IMR-90 (cell line): Measurements from ENCODE around the gene DYTN. TPM values are rescaled to one million over a fixed set of nuclear protein-coding genes. Genes with fewer than 3 reads are reported as not detected.

Source experiments
- ATAC-seq: fragments of 200-7000 bp; cut with Tn5 transposase; 2 replicates; pipeline ENCODE4 v1.9.1; 2020; ENCODE audit warnings: low read depth, mild to moderate bottlenecking, moderate library complexity
- BruUV-seq: library from RNA; stranded (reverse); fragments of 400-500 nt; replicated peaks from 2 replicates; lab custom pipeline; 2021; lab: Mats Ljungman, UMichigan
- CTCF ChIA-PET: fragments of 300-600 bp; formaldehyde crosslinking; extraction: SDS; loops from one replicate; lab custom pipeline; 2021; ENCODE audit warnings: antibody characterized with exemption; lab: Yijun Ruan, JAX
- POLR2A ChIA-PET: fragments of 300-600 bp; sonication (Branson Sonifier 250); formaldehyde crosslinking; loops from one replicate; lab custom pipeline; 2022; ENCODE audit warnings: antibody characterized with exemption; ENCODE audit not compliant: unreplicated experiment; lab: Charles Lee
- DNase-seq: peaks from one replicate; pipeline ENCODE4 v3.0.0; 2013
- H2AFZ ChIP-seq: replicated peaks from 2 replicates; pipeline ENCODE3; 2013; ENCODE audit warnings: low read length, mild to moderate bottlenecking; ENCODE audit not compliant: poor library complexity
- H2AK5ac ChIP-seq: 2 replicates; pipeline ENCODE4 v1.6.1; 2013; ENCODE audit warnings: low read depth, low read length, inconsistent platforms
- H2AK9ac ChIP-seq: replicated peaks from 2 replicates; pipeline ENCODE3; 2013; ENCODE audit warnings: mild to moderate bottlenecking, low read depth, low read length, moderate library complexity; ENCODE audit not compliant: poor library complexity
- H2BK120ac ChIP-seq: 2 replicates; pipeline ENCODE4 v1.6.1; 2013; ENCODE audit warnings: low read depth, low read length, inconsistent platforms
- H2BK15ac ChIP-seq: 3 replicates; pipeline ENCODE4 v1.6.1; 2013; ENCODE audit warnings: low read depth, low read length, inconsistent platforms
- H2BK20ac ChIP-seq: 2 replicates; pipeline ENCODE4 v1.6.1; 2013; ENCODE audit warnings: low read depth, mild to moderate bottlenecking, inconsistent platforms, low read length, moderate library complexity
- H2BK5ac ChIP-seq: 2 replicates; pipeline ENCODE4 v1.6.1; 2013; ENCODE audit warnings: mild to moderate bottlenecking, low read depth, low read length, inconsistent platforms; ENCODE audit not compliant: poor library complexity, severe bottlenecking
- H3K14ac ChIP-seq: replicated peaks from 2 replicates; pipeline ENCODE4 v1.6.1; 2013; ENCODE audit warnings: low read depth, low read length, inconsistent platforms
- H3K18ac ChIP-seq: 2 replicates; pipeline ENCODE4 v1.6.1; 2013; ENCODE audit warnings: low read depth, low read length, control low read depth
- H3K23ac ChIP-seq: 2 replicates; pipeline ENCODE4 v1.6.1; 2013; ENCODE audit warnings: low read depth, low read length, inconsistent platforms
- H3K27ac ChIP-seq: 2 replicates; pipeline ENCODE4 v1.5.1; 2013; ENCODE audit warnings: mild to moderate bottlenecking, control low read depth, low read length; ENCODE audit not compliant: insufficient read depth
- H3K27me3 ChIP-seq: 2 replicates; pipeline ENCODE4 v1.6.1; 2013; ENCODE audit warnings: low read length; ENCODE audit not compliant: control insufficient read depth, insufficient read depth
- H3K36me3 ChIP-seq: 2 replicates; pipeline ENCODE4 v1.6.1; 2013; ENCODE audit warnings: low read length, mixed read lengths; ENCODE audit not compliant: control insufficient read depth, insufficient read depth
- H3K4ac ChIP-seq: 2 replicates; pipeline ENCODE4 v1.6.1; 2013; ENCODE audit warnings: low read depth, low read length, inconsistent platforms
- H3K4me1 ChIP-seq: 2 replicates; pipeline ENCODE4 v1.6.1; 2013; ENCODE audit warnings: low read length, mixed read lengths; ENCODE audit not compliant: control insufficient read depth, insufficient read depth
- H3K4me2 ChIP-seq: 2 replicates; pipeline ENCODE4 v1.6.1; 2013; ENCODE audit warnings: low read depth, mild to moderate bottlenecking, control low read depth, low read length, moderate library complexity
- H3K4me3 ChIP-seq: 2 replicates; pipeline ENCODE4 v1.5.1; 2013; ENCODE audit warnings: low read depth, mild to moderate bottlenecking, control low read depth, low read length, moderate library complexity; ENCODE audit not compliant: insufficient read depth
- H3K56ac ChIP-seq: 2 replicates; pipeline ENCODE4 v1.6.1; 2013; ENCODE audit warnings: low read length, inconsistent platforms; ENCODE audit not compliant: insufficient read depth; ENCODE audit errors: extremely low read depth
- H3K79me1 ChIP-seq, 2 experiments: 2 replicates each; pipeline ENCODE4 v1.6.1; 2013; ENCODE audit warnings: low read length in 2 of 2, inconsistent platforms in 1 of 2, low read depth in 1 of 2
- H3K9ac ChIP-seq: 2 replicates; pipeline ENCODE4 v1.6.1; 2013; ENCODE audit warnings: low read depth, low read length, control low read depth
- H3K9me1 ChIP-seq: 2 replicates; pipeline ENCODE4 v1.6.1; 2013; ENCODE audit warnings: low read length, inconsistent platforms; ENCODE audit not compliant: insufficient read depth
- H3K9me3 ChIP-seq: 2 replicates; pipeline ENCODE4 v1.6.1; 2013; ENCODE audit warnings: low read length; ENCODE audit not compliant: control insufficient read depth, insufficient read depth
- H4K20me1 ChIP-seq: 2 replicates; pipeline ENCODE4 v1.6.1; 2013; ENCODE audit warnings: low read length, inconsistent platforms; ENCODE audit not compliant: insufficient read depth
- H4K5ac ChIP-seq: 2 replicates; pipeline ENCODE4 v1.6.1; 2013; ENCODE audit warnings: mild to moderate bottlenecking, low read depth, low read length, control low read depth
- H4K8ac ChIP-seq, 2 experiments: 2 replicates each; pipeline ENCODE4 v1.6.1; 2013; ENCODE audit warnings: low read depth in 2 of 2, low read length in 2 of 2, control low read depth in 1 of 2, inconsistent platforms in 1 of 2
- H4K91ac ChIP-seq: 2 replicates; pipeline ENCODE4 v1.6.1; 2013; ENCODE audit warnings: low read depth, low read length, inconsistent platforms; ENCODE audit not compliant: insufficient read depth
- BHLHE40 ChIP-seq: fragments of 150-350 bp; IDR thresholded peaks from 2 replicates; pipeline ENCODE4 v1.6.1; 2016; ENCODE audit warnings: mild to moderate bottlenecking, low read depth, low read length
- NFE2L2 ChIP-seq: fragments of 150-350 bp; IDR thresholded peaks from 2 replicates; pipeline ENCODE4 v1.6.1; 2016; ENCODE audit warnings: low read depth, mild to moderate bottlenecking, low read length
- POLR2A ChIP-seq: IDR thresholded peaks from 2 replicates; pipeline ENCODE4 v1.6.1; 2012; ENCODE audit warnings: mild to moderate bottlenecking, low read depth, low read length
- RAD21 ChIP-seq: IDR thresholded peaks from 2 replicates; pipeline ENCODE4 v1.6.1; 2012; ENCODE audit warnings: low read length, improper control_type of control experiment
- WGBS, 2 experiments: methylation state at CpG; one replicate each; pipeline versions ENCODE4 v1.1.5 to v1.1.7; 2013; ENCODE audit warnings: missing lambda C conversion rate in 2 of 2; ENCODE audit not compliant: insufficient read length in 1 of 2; ENCODE audit errors: extremely low coverage in 2 of 2; 5-methylcytosine and 5-hydroxymethylcytosine counted together
- dilution Hi-C: fragments of 300-500 bp; cut with HindIII; formaldehyde crosslinking; loops from one replicate; pipeline ENCODE4 v1.14.3; 2018; ENCODE audit warnings: low sequenced_read_pairs; ENCODE audit not compliant: unreplicated experiment
- in situ Hi-C: fragments of 300-500 bp; cut with MboI; formaldehyde crosslinking; loops from 3 replicates; pipeline ENCODE4 v1.14.3; 2019; ENCODE audit warnings: low sequenced_read_pairs, inconsistent platforms, mixed read lengths
- intact Hi-C: fragments of 100-400 bp; cut with micrococcal nuclease; formaldehyde crosslinking; loops from 2 replicates; pipeline ENCODE4 v1.10.0; 2022
- polyA plus RNA-seq, 3 experiments: library from polyadenylated mRNA; depleted of rRNA; stranded (reverse); fragments of >200 nt; gene quantifications; 2 replicates each; pipeline ENCODE4 v1.2.3, GENCODE V29; 2012; ENCODE audit warnings: low replicate concordance in 1 of 3
- total RNA-seq: library from RNA; depleted of rRNA; stranded (reverse); fragments of >200 nt; gene quantifications from 2 replicates; pipeline ENCODE4 v1.2.3, GENCODE V29; 2012
- TF ChIP-seq, protein P1 (sequence below): fragments of 150-350 bp; IDR thresholded peaks from 2 replicates; pipeline ENCODE4 v1.6.1; 2017; ENCODE audit warnings: mild to moderate bottlenecking, antibody characterized with exemption, low read length, low read depth
- TF ChIP-seq, protein P2 (sequence below): fragments of 150-350 bp; IDR thresholded peaks from 2 replicates; pipeline ENCODE4 v1.6.1; 2016; ENCODE audit warnings: low read depth, mild to moderate bottlenecking, low read length, moderate library complexity, borderline replicate concordance
- TF ChIP-seq, protein P3 (sequence below): conservative IDR thresholded peaks from 2 replicates; pipeline ENCODE4 v1.5.1; 2012; ENCODE audit warnings: mild to moderate bottlenecking, low read depth, low read length, improper control_type of control experiment

Gene DYTN
- total and polyA plus RNA-seq, 2 of the 4 experiments (the other 2 are of a cell fraction): not detected

DNA sequence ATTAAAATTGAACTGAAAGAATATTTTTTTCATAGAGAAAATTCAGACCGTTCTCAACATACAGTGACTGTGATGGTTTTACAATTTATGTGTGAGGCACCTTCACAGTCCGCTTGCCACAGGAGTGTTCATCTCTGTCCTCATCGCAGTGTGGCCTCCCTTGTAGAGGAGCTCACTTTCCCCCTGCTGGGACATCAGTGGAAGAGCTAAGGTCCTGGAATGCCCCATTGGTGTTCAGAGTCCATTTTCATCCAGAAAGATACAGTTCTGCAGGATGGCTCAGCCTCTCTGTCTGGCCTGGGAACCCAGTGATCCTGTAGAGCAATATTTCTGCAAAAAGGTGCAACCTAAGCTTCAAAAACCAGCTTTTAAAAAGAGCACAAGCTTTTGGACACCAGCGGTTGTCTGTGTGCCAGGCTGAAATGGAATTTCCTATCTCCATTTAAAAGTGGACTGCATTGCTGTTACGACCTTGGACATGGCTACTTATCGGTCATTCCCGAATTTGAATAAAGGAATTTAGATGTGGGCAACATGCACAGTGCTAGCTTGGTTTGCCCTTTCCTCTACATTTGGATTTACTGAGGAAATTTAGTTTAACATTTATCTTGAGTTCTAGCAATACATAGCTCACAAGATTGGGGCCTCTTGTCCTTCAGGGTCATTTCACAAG lies 102.6 kb downstream of the DYTN start:
- Histone ChIP-seq H3K4ac (no peak overlapping the region), H4K20me1 (no peaks in the 10 kb centered on the region), H2BK15ac (no peak overlapping the region), H4K5ac (no peak overlapping the region), H4K8ac (no peak overlapping the region), H3K27ac (no peak overlapping the region), H3K4me1 (peaks cover 4% of the 10 kb centered on the region; the same call in 1 of the 2 replicates), H3K9ac (no peak overlapping the region), H4K91ac (no peak overlapping the region), H3K14ac (no peak overlapping the region), H2BK20ac (no peak overlapping the region), H2BK5ac (no peak overlapping the region), H2AK9ac (no peak overlapping the region), H3K56ac (no peak overlapping the region), H3K27me3 (no peaks in the 10 kb centered on the region), H3K9me1 (no peaks in the 10 kb centered on the region; the same call in 1 of the 2 replicates), H2AFZ (no peak overlapping the region), H3K23ac (no peak overlapping the region), H3K79me1 (no peaks in the 10 kb centered on the region), H3K4me3 (no peak overlapping the region), H3K9me3 (no peaks in the 10 kb centered on the region), H2AK5ac (no peak overlapping the region), H3K36me3 (no peaks in the 10 kb centered on the region), H3K18ac (no peak overlapping the region), H3K4me2 (no peak overlapping the region), H2BK120ac (no peak overlapping the region)
- BruUV-seq: no TSS peak
- CTCF ChIA-PET: no interaction called here
- 80% methylated on average over 1 of the region's 7 CpGs; no CpG with 5 or more reads in 1 of the 2 experiments for whole genome bisulfite sequencing, 2 experiments
- ATAC-seq: no peak
- intact Hi-C loops (no loop called here), in situ Hi-C loops (no loop called here), dilution Hi-C loops (no loop called here)
- TF ChIP-seq, protein P1, sequence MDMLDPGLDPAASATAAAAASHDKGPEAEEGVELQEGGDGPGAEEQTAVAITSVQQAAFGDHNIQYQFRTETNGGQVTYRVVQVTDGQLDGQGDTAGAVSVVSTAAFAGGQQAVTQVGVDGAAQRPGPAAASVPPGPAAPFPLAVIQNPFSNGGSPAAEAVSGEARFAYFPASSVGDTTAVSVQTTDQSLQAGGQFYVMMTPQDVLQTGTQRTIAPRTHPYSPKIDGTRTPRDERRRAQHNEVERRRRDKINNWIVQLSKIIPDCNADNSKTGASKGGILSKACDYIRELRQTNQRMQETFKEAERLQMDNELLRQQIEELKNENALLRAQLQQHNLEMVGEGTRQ: no peak
- TF ChIP-seq RAD21 (no peak), BHLHE40 (no peak), POLR2A (no peak), NFE2L2 (no peak)
- TF ChIP-seq, protein P2, sequence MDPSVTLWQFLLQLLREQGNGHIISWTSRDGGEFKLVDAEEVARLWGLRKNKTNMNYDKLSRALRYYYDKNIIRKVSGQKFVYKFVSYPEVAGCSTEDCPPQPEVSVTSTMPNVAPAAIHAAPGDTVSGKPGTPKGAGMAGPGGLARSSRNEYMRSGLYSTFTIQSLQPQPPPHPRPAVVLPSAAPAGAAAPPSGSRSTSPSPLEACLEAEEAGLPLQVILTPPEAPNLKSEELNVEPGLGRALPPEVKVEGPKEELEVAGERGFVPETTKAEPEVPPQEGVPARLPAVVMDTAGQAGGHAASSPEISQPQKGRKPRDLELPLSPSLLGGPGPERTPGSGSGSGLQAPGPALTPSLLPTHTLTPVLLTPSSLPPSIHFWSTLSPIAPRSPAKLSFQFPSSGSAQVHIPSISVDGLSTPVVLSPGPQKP: no peak
- TF ChIP-seq, protein P3, sequence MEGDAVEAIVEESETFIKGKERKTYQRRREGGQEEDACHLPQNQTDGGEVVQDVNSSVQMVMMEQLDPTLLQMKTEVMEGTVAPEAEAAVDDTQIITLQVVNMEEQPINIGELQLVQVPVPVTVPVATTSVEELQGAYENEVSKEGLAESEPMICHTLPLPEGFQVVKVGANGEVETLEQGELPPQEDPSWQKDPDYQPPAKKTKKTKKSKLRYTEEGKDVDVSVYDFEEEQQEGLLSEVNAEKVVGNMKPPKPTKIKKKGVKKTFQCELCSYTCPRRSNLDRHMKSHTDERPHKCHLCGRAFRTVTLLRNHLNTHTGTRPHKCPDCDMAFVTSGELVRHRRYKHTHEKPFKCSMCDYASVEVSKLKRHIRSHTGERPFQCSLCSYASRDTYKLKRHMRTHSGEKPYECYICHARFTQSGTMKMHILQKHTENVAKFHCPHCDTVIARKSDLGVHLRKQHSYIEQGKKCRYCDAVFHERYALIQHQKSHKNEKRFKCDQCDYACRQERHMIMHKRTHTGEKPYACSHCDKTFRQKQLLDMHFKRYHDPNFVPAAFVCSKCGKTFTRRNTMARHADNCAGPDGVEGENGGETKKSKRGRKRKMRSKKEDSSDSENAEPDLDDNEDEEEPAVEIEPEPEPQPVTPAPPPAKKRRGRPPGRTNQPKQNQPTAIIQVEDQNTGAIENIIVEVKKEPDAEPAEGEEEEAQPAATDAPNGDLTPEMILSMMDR: no peak
- DNase-seq: no peak
- POLR2A ChIA-PET: no interaction called here
